GM11168 (cell line): ENCODE results near the gene MYL1.

Experiments
- in situ Hi-C: fragments of 300-500 bp; cut with MboI; formaldehyde crosslinking; loops from one replicate; pipeline ENCODE4 v1.12.0; 2022; ENCODE audit warnings: low sequenced_read_pairs; ENCODE audit not compliant: unreplicated experiment

The MYL1 gene

DNA sequence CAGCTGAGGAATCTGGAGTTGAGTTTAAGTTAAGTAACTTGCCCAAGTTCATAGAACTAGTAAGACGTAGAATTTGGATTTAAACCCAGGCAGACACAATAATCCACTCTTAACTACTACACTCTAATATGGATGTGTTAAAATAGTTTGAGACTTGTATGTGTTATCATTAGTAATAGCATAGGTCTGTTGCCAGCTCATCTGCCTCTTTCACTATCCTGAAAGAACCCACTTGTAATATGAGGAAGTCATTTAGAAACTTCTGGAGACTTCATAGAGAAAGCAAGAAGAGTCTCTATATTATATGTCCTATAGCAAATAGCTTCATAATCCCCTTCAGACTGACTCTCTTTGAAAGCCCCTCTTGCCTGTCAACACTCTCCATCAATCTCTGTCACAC lies 46.7 kb downstream of the MYL1 start:
- in situ Hi-C loops: no loop called here

DNA sequence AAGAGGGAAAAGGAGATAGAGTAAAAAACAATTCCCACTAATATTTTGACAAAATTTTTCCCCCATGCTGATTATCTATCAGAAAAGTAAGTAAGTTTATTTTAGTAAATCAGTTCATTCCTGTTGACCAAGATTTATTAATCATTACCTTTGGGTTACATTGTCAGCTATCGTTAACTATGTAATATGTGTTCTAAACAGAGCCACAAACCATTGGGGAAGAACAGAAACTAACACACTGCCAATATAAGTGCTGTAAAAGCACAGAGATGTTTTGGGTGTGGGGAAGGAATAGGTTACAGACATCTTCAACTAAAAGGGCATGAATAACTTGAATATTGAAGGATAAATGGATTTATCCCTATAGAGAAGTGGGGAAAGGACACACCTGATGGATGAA lies 47.3 kb downstream of the MYL1 start:
- in situ Hi-C loops: no loop called here

GRCh38 chr2:210264282-210264681 lies 50.7 kb downstream of the MYL1 start:
- in situ Hi-C loops: no loop called here

- in situ Hi-C loops: no loop called here
Measured at GRCh38 chr2:210263841-210264240, 51.1 kb downstream of the MYL1 start.

GRCh38 chr2:210262036-210262435 lies 52.9 kb downstream of the MYL1 start:
- in situ Hi-C loops: no loop called here

GRCh38 chr2:210259687-210260086 lies 55.3 kb downstream of the MYL1 start:
- in situ Hi-C loops: no loop called here

DNA sequence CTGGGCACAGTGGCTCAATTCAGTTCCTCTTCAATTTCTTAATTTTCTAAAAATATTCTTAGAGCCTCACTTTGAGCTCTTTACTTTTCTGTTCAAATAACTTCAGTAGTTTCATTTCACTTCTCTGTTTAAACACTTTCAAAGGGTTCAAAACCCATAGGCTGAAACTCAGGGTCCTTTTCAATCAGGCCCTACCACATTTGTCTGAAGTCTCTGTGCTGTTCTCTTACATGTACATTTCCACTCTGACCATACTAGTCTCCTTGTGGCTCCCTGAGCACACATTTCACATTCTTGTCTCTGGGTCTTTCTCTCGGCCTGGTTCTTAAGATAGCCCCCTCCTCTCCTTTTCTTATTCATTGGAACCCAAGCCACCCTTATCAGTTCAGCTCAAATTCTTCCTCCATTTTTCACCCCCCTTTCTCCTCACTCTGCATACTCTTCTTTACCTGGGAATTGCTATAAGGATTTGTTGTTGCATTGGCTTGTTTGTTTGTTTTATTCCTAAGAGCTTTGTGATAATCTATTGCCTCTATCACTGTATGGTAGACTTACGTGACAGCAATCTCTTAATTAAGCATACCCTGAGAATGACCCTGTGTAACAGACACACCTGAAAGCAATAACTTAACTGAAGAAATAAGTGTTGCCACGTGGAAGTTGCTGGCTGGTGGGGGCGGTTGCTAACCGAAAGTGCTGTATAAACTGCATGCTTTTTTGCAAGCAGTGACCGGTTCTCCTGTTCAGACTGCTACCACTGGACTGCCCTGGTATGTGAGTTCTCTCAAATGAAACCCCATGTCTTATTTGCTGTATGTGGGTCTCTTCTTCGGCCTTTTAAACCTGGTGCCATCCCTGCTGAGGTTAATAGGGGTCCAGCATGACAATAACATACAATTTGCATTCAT lies 62.0 kb downstream of the MYL1 start:
- in situ Hi-C loops: no loop called here

DNA sequence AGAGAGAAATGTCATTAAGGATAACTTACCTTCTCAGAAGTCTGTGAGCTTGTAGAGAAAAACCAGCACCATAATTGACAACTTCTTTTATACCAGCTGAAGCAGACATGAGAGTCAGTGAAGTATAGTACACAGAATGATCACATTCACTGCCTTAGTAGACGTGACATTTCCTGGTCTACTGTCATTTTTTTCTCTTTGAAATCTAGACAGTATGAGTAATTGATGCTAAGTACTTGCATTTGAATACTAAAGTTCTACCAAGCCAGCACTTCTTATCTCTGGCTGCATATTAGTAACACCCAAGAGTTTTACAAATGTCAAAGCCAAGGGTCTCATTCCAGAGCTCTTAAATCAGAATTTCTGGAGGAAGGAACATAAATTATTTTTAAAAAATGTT lies 64.4 kb downstream of the MYL1 start:
- in situ Hi-C loops: no loop called here
